Liver (tissue), 3 donors: ENCODE data around the gene KBTBD13.

Experiments
- CTCF ChIP-seq: fragments of 150-350 bp; IDR thresholded peaks from 2 replicates; pipeline ENCODE4 v1.5.1; 2017; ENCODE audit warnings: improper control_type of control experiment, low read depth, low read length; ENCODE audit not compliant: missing input control
- RAD21 ChIP-seq, 2 donors: IDR thresholded peaks; 2 replicates each; pipeline ENCODE4 v1.6.1; 2016; ENCODE audit warnings: antibody characterized with exemption in 2 of 2, mild to moderate bottlenecking in 2 of 2
- REST ChIP-seq: IDR thresholded peaks from 2 replicates; pipeline ENCODE4 v1.6.1; 2016; ENCODE audit warnings: antibody characterized with exemption, mild to moderate bottlenecking
- TAF1 ChIP-seq: conservative IDR thresholded peaks from 2 replicates; pipeline ENCODE4 v1.6.1; 2016; ENCODE audit warnings: antibody characterized with exemption, mild to moderate bottlenecking
- YY1 ChIP-seq: IDR thresholded peaks from 2 replicates; pipeline ENCODE4 v1.6.1; 2016; ENCODE audit warnings: antibody characterized with exemption, mild to moderate bottlenecking
- donor health status: healthy.
- donor health status: healthy.

GRCh38 chr15:65057549-65057940 lies 19.0 kb upstream of the KBTBD13 start:
- TF ChIP-seq REST = no peak
- no peak for TF ChIP-seq CTCF
- TF ChIP-seq YY1 = no peak
- no peak for TF ChIP-seq TAF1
- no peak for TF ChIP-seq RAD21 (IDR thresholded peaks at IDR 0.05)
